MCF 10A (cell line): Measurements from ENCODE around the gene INHBE. TPM values are rescaled to one million over a fixed set of nuclear protein-coding genes. Genes with fewer than 3 reads are reported as not detected.

Experiments
- BruUV-seq: library from RNA; stranded (reverse); fragments of 400-500 nt; replicated peaks from 2 replicates; lab custom pipeline; 2021; lab: Mats Ljungman, UMichigan
- CTCF ChIA-PET: fragments of 300-600 bp; sonication (Branson Sonifier 250); formaldehyde crosslinking; extraction: SDS; loops from one replicate; lab custom pipeline; 2021; ENCODE audit warnings: antibody characterized with exemption, inconsistent platforms; lab: Yijun Ruan, JAX
- POLR2A ChIA-PET: fragments of 300-600, 350-650 bp; sonication (Branson Sonifier 250); formaldehyde crosslinking; extraction: SDS; loops from one replicate; lab custom pipeline; 2020; ENCODE audit warnings: antibody characterized with exemption, inconsistent platforms; lab: Yijun Ruan, JAX
- DNase-seq: peaks from one replicate; pipeline ENCODE4 v3.0.0-alpha.2; 2018; ENCODE audit not compliant: unreplicated experiment
- H3K27ac Mint-ChIP-seq: one replicate; pipeline ENCODE4 v1.8.0; 2022; ENCODE audit warnings: mild to moderate bottlenecking, low read depth, mixed read lengths; ENCODE audit not compliant: unreplicated experiment
- H3K27me3 Mint-ChIP-seq: one replicate; pipeline ENCODE4 v1.8.0; 2022; ENCODE audit warnings: mixed read lengths; ENCODE audit not compliant: insufficient read depth, unreplicated experiment
- H3K36me3 Mint-ChIP-seq: one replicate; pipeline ENCODE4 v1.8.0; 2022; ENCODE audit warnings: mild to moderate bottlenecking, moderate library complexity, mixed read lengths; ENCODE audit not compliant: insufficient read depth, unreplicated experiment
- H3K4me1 Mint-ChIP-seq: one replicate; pipeline ENCODE4 v1.8.0; 2022; ENCODE audit warnings: mixed read lengths; ENCODE audit not compliant: insufficient read depth, unreplicated experiment
- H3K4me3 Mint-ChIP-seq: one replicate; pipeline ENCODE4 v1.8.0; 2022; ENCODE audit warnings: mild to moderate bottlenecking, moderate library complexity, mixed read lengths; ENCODE audit not compliant: unreplicated experiment
- H3K9me3 Mint-ChIP-seq: one replicate; pipeline ENCODE4 v1.8.0; 2022; ENCODE audit warnings: mixed read lengths; ENCODE audit not compliant: unreplicated experiment
- intact Hi-C: fragments of 100-400 bp; cut with micrococcal nuclease; formaldehyde crosslinking; loops from 2 replicates; pipeline ENCODE4 v1.14.1; 2022
- total RNA-seq: library from RNA; stranded (reverse); gene quantifications from 2 replicates; pipeline ENCODE4 v1.2.3, GENCODE V29; 2022
- TF ChIP-seq, protein P1 (sequence below): fragments of 200-600 bp; IDR thresholded peaks from one replicate; pipeline ENCODE4 v1.8.0; 2022; ENCODE audit warnings: antibody characterized with exemption, mild to moderate bottlenecking; ENCODE audit not compliant: unreplicated experiment

INHBE gene
- total RNA-seq, 1 experiment from 2014 or later: 5.0 TPM

DNA sequence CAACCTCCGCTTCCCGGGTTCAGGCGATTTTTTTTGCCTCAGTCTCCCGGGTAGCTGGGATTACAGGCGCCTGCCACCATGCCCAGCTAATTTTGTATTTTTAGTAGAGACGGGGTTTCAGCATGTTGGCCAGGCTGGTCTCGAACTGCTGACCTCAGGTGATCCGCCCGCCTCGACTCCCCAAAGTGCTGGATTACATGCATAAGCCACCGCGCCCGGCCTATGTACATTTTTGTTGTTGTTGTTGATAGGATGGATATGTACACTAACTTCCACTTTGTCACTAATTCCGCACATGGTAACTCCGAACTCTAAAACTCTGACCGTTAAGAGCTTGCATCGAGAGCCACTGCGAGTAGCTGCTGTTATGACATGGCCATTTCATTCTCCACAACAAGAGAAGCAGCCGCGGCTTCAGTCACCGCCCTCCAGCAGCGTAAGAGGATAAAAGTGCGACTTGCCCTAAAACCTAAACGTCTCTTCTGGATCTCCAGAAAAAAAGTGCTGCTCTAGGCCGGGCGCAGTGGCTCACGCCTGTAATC is 32.0 kb downstream of the INHBE start:
- Mint-ChIP-seq H3K4me1 (peaks cover 20% of the 10 kb centered on the region), H3K36me3 (peaks cover 31% of the 10 kb centered on the region), H3K4me3 (peak overlapping the region; percentile 92), H3K27ac (peak overlapping the region; percentile 87), H3K27me3 (peaks cover 12% of the 10 kb centered on the region), H3K9me3 (no peaks in the 10 kb centered on the region)
- TF ChIP-seq, protein P1, sequence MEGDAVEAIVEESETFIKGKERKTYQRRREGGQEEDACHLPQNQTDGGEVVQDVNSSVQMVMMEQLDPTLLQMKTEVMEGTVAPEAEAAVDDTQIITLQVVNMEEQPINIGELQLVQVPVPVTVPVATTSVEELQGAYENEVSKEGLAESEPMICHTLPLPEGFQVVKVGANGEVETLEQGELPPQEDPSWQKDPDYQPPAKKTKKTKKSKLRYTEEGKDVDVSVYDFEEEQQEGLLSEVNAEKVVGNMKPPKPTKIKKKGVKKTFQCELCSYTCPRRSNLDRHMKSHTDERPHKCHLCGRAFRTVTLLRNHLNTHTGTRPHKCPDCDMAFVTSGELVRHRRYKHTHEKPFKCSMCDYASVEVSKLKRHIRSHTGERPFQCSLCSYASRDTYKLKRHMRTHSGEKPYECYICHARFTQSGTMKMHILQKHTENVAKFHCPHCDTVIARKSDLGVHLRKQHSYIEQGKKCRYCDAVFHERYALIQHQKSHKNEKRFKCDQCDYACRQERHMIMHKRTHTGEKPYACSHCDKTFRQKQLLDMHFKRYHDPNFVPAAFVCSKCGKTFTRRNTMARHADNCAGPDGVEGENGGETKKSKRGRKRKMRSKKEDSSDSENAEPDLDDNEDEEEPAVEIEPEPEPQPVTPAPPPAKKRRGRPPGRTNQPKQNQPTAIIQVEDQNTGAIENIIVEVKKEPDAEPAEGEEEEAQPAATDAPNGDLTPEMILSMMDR: no peak
- CTCF ChIA-PET: interaction anchor here (0.6 to 1.7 kb wide), 6 partner anchors 10 to 271 kb away, joined by 3 to 4 read pairs (median 3); no protein-coding TSS in a partner anchor
- intact Hi-C loops: no loop called here
- DNase-seq: no peak
- no TSS peak for BruUV-seq
- POLR2A ChIA-PET: interaction anchor here (0.9 to 1.1 kb wide), 3 partner anchors 27 to 36 kb away, joined by 3 to 4 read pairs (median 3); no protein-coding TSS in a partner anchor

DNA sequence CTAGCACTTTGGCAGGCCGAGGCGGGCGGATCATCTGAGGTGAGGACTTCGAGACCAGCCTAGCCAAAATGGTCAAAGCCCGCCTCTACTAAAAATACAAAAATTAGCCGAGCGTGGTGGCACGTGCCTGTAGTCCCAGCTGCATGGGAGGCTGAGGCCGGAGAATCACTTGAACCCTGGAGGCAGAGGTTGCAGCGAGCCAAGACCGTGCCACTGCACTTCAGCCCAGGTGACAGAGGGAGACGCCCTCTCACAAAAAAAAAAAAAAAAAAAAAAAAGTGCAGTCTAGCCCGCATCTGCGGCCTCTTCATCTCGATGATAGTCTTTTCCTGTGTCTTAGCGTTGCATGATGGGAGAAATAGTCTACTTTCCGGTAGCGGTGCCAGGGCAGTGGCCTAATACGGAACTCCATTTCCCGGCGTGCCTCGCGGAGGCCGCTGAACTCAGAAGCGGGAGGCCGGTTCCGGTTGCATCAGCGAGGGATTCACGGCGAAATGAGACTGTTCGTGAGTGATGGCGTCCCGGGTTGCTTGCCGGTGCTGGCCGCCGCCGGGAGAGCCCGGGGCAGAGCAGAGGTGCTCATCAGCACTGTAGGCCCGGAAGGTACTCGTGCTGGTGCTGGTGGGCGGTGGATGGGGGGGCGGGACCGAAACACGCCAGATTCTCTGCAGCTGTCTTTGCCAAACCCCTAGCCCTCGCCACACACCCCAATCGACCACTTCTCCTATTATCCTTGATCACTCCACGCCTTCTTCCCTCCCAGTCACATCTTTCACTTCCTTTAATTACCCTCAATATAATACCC is 32.7 kb downstream of the INHBE start, which contains the start of gene MARS1:
MARS1 (plus strand) TSS at position 472 of the 805 bp plus-strand sequence; CDS start at position 495, 23 bp downstream.
- peaks cover 38% of the 10 kb centered on the region for H3K36me3 Mint-ChIP-seq
- no TSS peak for BruUV-seq
- TF ChIP-seq, protein P1: no peak
- peak within 1 kb of the TSS; percentile 87 for H3K27ac Mint-ChIP-seq
- H3K9me3 Mint-ChIP-seq: no peaks in the 10 kb centered on the region
- H3K4me3 Mint-ChIP-seq: peak within 1 kb of the TSS; percentile 92
- H3K4me1 Mint-ChIP-seq: peaks cover 20% of the 10 kb centered on the region
- DNase-seq: peak; percentile 98
- CTCF ChIA-PET: interaction anchor here (0.6 to 1.7 kb wide), 7 partner anchors 11 to 272 kb away, joined by 3 to 4 read pairs (median 3); no protein-coding TSS in a partner anchor
- POLR2A ChIA-PET: interaction anchor here (0.6 to 1.7 kb wide), 8 partner anchors 17 to 359 kb away, joined by 3 to 7 read pairs (median 3); partner anchors contain the start of gene DCTN2
- peaks cover 10% of the 10 kb centered on the region for H3K27me3 Mint-ChIP-seq
- intact Hi-C loops: no loop called here

DNA sequence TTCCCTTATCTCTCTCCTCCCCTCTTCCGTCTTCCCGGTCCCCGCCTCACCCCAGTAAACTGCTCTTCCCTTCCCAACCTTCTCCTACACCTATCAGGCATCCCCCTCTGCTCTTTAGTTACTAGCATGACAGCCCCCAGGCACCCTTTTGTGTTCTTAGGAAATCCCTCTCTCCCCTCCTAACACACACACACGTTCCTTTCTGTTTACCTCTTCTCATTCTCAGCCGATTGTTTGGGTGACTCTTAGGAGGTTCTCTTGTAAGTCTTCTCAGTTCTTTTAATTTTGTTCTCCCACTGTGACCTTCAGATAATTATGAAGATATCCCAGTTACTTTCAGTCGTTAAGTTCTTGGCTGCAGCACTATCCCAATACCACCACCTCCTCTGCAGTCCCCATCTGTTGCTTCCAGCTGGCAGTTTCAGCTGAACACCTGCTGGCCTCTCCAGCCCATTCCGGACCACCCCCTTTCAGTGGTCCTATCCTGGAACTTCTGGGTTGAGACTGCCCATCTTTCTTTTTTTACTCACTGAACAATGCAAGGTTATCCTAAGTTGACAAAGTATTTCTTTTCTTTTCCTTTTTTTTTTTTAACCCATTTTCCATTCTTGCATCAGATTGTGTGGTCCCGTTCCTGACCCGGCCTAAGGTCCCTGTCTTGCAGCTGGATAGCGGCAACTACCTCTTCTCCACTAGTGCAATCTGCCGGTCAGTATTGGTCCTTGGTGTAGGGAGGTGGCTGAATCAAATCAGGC is 33.5 kb downstream of the INHBE start:
- DNase-seq: no peak
- peaks cover 43% of the 10 kb centered on the region for H3K36me3 Mint-ChIP-seq
- H3K4me1 Mint-ChIP-seq: peaks cover 15% of the 10 kb centered on the region
- TF ChIP-seq, protein P1: no peak
- H3K27me3 Mint-ChIP-seq: peaks cover 3% of the 10 kb centered on the region
- CTCF ChIA-PET: interaction anchor here (0.7 to 1.0 kb wide), 3 partner anchors 19 to 141 kb away, joined by 3 read pairs; no protein-coding TSS in a partner anchor
- H3K9me3 Mint-ChIP-seq: no peaks in the 10 kb centered on the region
- peak overlapping the region; percentile 92 for H3K4me3 Mint-ChIP-seq
- H3K27ac Mint-ChIP-seq: peak overlapping the region; percentile 87
- BruUV-seq: no TSS peak
- POLR2A ChIA-PET: interaction anchor here (0.6 to 2.1 kb wide), 8 partner anchors 16 to 359 kb away, joined by 3 to 10 read pairs (median 4); partner anchors contain the start of genes DCTN2 and DDIT3
- intact Hi-C loops: no loop called here
